DMS153 treated with DMSO at 0.1 percent for 48 hours (cell line): ENCODE measurements around the gene IMMP1L.
"Not testable (repeated sequence)": the region's sequence is repeated elsewhere in the genome, so short reads cannot be mapped to it uniquely, and the experiment has no call there.

ENCODE experiments used
- DNase-seq: peaks from one replicate; lab custom pipeline; 2025; ENCODE audit not compliant: unreplicated experiment; lab: John Stamatoyannopoulos, UW

IMMP1L gene, protein sequence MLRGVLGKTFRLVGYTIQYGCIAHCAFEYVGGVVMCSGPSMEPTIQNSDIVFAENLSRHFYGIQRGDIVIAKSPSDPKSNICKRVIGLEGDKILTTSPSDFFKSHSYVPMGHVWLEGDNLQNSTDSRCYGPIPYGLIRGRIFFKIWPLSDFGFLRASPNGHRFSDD

DNA sequence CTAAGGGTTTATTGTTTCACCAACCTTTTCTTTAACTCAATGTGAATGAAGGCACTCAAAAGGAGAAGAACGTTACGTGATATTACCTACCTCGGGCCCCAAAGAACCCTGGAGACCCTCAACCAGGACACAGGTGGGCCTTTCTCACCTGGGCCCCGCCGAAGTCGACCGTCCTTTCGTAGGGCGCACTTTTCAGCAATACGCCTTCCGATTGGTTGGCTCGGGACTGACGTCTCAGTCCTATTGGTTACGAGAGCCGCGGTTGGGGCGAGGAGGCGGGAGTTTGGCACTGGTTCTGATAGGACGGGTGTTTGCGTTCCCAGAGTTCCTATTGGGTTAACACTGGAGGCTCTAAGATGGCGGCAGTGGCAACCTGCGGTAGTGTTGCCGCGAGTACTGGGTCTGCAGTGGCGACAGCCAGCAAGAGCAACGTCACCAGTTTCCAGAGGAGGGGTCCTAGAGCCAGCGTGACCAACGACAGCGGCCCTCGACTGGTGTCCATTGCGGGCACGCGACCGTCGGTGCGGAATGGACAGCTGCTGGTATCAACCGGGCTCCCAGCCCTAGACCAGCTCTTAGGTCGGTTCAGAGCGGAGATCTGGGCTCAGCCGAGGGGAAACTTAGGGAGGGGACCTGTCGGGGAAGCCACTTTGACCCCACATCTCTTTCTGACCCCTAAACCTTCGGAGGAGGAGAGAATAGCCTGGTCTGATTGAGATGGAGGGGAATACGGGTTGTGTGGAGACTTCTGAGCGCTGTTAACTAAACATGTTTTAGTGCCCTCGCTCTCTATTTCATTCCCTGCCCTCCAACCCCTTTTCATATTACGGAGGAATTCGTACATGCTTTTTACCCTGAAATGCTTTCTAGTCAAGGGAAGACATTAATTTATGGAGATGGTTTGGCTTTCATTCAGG, at the start of gene IMMP1L, which contains the start of gene ELP4:
Gene IMMP1L, minus strand, starts transcription at position 194 of the 917 bp plus-strand sequence. CDS start 46,346 bp downstream, outside the sequence.
Gene ELP4, plus strand, starts transcription at position 339 of the 917 bp plus-strand sequence. Its CDS starts 18 bp downstream, at position 357.
- peak; percentile 90 for DNase-seq

DNA sequence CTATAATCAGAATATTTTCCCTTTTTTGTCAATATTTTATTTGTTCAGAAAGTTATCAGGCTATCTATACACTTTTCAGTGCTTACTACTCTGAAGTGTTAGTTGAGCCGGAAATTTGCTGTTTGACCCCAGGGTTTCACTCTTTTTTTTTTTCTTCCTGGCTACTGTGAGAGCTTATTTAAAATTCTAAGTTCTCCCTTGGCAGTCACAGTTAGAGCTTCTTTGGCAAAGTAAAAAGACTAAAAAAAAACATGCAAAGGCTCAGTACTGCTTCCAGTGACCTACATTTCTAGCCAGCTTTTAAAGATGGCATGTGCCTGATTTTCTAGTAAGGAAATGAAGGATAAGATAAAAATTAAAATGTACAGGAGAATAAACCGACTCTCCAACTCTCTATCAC, 48.6 kb upstream of the IMMP1L start:
- DNase-seq = no peak

DNA sequence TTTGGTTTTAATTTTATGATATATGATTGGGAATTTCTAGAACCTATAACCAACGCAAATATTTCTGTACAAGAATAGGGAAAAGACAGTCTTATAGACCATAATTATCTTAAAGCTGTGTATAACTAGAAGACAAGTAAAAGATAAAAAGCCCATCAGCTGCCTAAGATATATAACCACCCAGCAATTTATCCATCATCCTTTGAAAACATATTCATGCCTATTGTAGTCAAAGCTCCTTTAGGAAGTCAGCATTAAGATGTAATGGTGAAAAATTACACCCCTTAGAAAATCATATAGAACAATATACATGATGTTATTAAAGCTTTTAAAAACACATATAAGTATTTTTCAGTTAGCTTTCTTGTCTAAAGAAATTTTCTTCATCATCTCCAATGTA, 46.5 kb upstream of the IMMP1L start:
- no peak for DNase-seq

DNA sequence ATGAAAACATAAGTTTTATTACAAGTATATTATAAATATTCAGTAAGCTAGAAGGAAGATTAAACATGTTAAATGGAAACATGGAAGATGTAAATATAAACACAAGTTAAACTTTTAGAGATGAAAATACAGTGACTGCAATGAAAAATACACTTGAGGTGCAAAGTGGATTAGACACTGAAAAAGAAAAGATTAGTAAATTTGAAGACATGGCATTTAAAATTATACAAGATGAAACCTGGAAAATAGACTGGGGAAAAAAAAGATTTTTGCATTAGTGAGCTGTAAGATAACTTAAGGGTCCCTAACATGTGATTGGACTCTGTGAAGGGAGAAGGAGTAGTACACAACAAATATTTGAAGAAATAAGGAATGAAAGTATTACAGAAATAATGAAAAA, 33.4 kb upstream of the IMMP1L start:
- DNase-seq = no peak

DNA sequence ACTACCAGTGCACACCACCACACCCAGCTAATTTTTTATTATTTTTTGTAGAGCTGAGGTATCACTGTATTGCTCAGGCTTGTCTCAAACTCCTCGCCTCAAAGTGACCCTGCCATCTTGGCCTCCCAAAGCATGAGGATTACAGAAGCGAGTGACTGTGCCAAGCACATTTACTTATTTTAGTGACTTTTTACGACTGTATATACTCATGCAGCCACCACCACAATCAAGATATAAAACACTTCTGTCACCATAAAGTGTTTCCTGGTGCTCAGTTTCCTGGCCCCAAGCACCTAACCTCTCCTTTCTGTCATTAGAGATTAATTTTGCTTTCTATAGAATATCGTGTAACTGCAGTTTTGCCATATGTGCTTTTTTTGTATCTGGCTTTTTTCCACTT, 26.1 kb upstream of the IMMP1L start:
- no peak for DNase-seq

DNA sequence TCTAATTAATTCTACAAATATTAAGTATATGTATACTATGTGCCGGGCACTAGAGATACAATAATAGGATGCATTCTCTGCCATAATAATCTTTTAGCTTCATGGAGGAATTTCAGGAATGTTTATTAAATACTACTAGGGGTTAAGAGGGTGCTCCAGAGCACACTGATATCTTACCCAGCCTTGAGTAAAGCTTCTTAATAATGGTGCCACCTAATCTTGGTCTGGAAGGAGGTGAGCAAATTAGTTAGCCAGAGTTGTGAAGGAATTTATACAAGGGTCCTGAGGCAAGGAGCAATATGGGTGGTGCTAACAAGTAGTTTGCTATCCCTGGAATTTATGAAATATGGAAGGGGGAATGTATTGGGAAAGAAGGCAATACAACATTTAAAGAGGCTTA, 21.9 kb upstream of the IMMP1L start:
- DNase-seq = no peak

DNA sequence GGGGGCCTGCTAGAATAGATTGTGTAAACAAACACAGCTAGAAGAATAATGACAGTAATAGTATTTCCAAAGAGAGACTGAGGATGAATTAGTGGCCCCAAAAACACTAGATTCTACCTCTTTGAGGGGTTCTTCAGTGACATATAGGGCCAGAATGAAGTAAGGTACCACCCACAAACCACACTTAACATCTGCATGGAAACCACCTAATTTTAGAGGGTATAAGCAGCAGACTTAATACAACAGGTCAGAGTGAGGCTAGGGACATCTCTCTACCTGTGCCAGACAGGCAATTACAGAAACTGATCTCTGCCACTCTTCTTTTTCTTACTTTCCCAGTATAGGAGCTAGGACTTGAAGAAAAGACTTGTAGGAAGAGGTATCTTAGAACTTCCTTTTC, 20.3 kb upstream of the IMMP1L start:
- no peak for DNase-seq

DNA sequence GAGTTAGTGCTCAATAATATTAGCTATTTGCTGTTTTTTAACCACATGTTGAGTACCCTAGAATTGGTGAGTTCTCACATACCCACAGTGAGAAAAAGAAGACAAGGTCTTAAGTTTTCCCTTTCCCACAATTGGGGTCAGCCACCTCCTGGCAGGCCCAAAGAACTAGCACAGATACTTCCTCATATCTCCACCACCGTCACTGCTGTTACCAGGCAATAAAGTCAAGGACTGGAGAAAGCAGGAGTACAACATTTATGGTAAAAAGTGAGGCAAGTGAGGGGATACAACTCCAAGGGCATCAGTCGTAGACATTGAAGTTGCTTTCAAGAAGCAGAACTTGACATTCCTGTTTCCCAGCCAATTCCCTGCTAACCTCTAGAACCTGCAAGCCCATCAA, 19.8 kb upstream of the IMMP1L start:
- DNase-seq = no peak

DNA sequence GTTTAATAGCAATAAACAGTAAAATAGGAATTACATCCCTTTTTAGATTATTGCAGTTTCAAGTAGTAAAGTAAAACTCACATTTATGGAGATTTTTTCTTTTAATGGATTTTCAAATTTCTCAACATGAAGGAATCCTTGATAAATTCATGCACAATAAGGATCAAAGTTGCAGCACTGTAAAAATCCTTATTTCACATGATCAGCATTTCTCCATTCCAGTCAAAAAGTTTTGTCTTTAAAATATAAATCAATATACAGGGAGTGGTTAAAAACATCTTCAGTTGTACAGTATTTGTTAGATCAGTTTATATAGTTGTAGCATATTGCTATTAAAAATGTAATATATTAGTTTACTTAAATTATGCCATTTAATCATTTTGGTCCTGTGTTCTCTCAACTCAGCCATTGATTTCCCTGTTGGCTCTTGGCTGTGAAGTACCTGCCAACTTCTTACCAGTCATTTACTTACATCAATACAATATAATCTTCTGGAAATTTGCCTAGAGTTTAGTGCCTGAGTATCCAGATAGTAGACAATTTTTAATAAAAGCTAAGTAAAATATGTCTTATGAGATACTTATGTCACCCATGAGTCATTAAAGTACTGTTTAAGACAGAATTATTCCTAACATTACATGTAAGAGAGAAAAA, 12.2 kb upstream of the IMMP1L start:
- no peak for DNase-seq

DNA sequence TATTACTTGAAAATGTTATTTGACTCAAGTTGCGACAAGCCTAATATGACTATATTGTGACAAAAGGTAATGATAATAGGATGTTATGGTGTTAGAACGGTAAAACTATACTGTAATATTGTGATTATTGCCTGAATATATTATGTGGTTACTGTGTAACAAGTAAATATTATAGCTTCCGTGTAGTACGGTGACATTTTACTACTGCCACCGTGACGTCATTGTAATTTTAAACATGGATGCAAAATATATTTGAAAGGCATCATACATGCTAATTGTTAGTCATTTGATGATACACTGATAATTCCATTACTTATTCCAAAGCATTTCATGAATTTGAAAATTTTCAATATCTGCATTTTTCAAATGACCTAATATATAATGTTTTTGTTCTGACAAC, 2.7 kb upstream of the IMMP1L start:
- no peak for DNase-seq

DNA sequence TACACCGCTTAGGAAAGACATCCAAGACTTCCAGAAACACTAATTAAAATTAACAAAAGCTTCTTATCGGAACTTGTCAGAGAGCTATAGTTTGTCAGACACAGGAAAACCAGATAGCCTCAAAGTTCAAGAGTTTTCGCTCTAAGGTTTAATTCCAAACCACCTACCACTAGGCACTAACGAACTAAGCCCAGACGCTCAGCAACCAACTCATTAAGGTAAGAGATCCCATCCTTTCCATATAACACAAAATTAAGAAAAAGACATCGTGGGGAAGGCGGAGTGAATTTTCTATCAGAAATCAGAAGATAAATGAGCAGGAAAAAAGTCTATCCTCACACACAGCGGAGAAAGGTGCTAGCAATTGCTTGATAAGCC, 382 bp downstream of the IMMP1L start:
- no peak for DNase-seq

DNA sequence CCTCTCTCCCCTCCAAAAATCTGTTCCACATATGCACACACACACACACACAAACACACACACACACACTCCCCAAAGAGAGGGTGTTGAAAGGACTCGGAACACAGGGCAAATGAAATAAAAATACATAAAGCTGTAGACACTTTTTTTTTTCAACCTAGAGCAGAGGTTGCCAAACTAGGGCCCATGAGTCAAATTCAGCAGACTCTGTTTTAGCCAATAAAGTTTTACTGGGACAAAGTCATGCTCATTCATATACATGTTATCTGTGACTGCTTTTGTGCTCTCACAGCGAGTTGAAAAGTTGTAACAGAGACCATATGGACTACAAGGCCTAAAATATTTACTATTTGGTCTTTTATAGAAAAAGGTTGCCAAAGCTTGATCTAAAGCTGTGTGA, 8.9 kb downstream of the IMMP1L start:
- no peak for DNase-seq

DNA sequence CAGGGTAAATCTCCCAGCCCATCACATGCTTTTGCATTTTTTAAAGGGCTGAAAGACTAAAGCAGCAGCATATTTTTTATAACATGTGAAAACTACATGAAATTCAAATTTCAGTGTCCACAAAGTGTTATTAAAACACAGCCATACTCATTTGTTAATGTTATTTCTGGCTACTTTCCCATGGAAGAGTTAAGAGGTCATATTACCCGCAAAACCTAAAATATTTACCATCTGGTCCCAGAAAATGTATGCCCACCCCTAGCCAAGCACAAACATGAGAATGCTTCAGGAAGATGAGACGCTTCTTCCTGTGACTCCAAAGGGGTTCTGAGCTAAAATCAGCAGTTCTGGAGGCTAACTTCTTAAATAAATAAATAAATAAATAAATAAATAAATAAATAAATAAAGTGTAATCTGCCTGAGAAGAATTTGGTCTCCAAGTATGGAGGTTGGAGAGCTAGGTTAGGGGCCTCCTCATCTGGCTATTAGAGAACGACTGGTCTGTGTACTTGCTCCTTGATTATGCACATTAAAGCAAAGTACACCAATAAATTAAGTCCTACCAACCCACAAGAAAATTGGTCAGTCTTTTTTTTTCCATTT, 9.7 kb downstream of the IMMP1L start:
- no peak for DNase-seq

DNA sequence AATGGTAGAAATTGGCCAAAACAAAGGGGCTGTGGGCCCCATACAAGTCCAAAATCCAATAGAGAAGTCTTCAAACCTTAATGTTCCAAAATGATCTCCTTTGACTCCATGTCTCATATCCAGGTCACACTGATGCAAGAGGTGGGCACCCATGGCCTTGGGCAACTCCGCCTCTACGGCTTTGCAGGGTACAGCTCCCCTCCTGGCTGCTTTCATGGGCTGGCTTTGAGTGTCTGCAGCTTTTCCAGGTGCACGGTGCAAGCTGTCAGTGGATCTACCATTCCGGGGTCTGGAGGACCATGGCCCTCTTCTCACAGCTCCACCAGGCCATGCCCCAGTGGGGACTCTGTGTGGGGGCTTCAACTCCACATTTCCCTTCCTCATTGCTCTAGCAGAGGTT, 15.7 kb downstream of the IMMP1L start:
- not testable (repeated sequence) for DNase-seq

DNA sequence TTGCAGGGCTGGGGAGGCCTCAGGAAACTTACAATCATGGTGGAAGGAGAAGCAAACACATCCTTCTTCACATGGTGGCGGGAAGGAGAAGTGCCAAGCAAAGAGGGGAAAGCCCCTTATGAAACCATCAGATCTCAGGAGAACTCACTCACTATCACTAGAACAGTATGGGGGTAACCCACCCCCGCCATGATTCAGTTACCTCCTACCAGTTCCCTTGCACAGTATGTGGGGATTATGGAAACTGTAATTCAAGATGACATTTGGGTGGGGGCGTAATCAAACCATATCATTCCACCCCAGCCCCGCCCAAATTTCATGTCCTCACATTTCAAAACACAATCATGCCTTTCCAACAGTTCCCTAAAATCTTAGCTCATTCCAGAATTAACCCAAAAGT, 16.2 kb downstream of the IMMP1L start:
- no peak for DNase-seq

DNA sequence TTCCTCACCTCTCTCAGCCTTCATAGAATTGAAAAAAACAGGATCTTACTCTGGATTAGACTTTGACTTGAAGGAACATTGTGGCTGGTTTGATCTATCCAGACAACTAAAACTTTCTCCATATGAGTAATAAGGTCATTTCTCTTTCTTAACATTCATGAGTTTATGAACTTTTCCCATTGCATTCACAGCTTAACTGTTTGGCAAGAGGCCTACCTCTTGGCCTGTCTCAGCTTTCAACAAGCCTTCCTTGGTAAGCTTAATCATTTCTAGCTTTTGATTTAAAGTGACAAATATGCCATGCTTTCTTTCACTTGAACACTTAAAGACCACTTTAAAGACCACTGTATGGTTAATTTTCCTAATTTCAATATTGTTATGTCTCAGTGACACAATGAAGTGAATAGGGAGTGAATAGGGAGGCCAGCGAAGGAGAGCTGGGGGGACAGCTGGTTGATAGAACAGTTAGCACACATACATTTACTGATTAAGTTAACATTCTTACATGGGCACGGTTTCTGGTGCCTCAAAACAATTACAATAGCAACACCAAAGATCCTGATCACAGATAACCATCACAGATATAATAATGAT, 17.0 kb downstream of the IMMP1L start:
- no peak for DNase-seq

DNA sequence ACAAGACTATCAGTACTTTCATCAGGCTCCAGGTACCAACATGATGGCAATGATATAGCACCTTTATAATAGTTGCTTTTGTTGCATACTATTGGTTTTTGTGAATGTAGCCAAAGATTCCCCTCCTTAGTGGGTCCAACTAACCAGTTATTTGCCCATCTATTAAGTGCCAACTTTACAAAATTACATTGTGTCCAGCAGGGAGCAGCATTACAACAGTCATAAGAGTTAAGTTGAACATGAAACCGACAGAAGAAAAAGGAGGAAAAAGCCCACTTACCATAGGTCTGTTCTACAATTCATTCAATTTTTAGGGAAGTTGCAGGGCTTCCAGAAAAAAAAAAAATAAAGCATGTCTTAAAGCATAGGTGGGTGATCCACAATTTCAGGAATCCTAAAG, 21.6 kb downstream of the IMMP1L start:
- DNase-seq = no peak

DNA sequence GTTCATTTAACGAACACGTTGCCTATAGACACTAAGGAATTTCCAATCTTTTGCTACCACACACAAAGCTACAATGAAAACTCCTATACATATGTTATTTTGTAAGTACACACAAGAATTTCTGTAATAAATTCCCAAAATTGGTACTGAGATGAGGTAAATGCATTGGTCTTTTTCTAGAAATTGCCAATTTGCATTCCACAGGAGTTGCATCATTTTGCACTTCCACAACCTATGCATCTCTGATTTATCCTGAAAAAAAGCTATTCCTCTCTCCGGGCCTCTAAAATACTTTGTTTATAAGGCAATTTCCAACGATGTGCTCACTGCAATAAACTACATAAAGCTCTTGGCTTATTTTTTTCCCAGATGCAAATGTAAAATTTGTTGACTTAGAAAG, 24.9 kb downstream of the IMMP1L start:
- no peak for DNase-seq

DNA sequence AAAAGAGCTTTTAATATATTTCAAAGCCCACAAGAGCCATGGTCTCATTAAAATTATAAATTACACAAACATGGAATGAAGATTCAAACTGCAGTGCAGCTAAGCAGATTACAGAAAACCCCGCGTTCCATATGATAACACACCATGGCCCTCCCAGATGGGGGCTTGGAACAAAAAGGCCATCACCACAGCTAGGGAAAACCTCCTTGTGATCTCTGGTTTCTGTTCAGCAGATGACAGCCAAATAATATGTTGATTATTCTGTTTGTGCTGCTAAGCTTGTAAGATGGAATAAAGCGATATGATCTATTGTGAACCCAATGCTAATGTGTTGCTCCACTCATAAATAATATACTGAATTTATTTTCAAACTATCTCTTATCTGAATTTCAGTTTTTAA, 28.5 kb downstream of the IMMP1L start:
- no peak for DNase-seq

DNA sequence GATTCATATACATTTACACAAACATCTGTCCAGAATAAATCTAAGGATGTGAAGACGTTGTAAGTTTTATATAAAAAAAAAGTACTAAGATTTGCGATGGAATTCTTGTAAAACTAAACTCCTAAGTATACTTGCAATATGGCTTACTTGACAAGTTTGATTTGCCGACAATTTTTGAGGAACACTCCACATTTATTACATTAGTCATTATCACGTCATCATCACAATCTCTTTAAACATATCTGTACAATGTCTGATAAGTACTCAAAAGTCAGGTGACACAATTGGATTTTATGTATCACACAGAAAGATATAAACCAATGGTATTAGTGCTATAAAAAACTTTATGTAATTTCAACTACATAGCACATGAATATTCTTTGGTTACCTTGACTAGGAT, 30.4 kb downstream of the IMMP1L start:
- DNase-seq = no peak

DNA sequence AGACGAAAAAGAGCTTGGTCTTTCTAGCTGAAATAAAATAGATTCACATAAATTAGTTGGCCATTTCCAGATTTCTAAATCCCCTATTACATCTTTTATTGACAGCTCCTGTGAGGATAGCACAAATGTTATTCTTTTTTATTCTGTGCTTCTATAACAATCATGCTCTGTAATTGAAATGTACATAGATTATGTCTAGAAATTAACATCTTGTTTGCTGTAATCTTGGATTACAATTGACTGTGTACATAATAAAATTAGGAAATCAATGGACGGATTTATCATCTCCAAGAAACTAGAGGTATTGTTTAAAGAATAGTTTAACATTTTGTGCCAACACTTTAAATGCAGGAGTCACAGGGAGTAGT, 31.2 kb downstream of the IMMP1L start:
- DNase-seq = no peak
